Liver (tissue), 9 donors: Measurements from ENCODE around the gene TRMT2A. TPM values are rescaled to one million over a fixed set of nuclear protein-coding genes. Genes with fewer than 3 reads are reported as not detected.

Experiments used
- DNase-seq: peaks from one replicate; pipeline ENCODE4 v3.0.0-alpha.2; 2017; ENCODE audit warnings: low spot score
- H3K27ac ChIP-seq, 2 donors: one replicate each; pipeline ENCODE4 v1.7.0; 2013; ENCODE audit warnings: inconsistent platforms in 2 of 2, low read length in 2 of 2, control low read depth in 1 of 2, low read depth in 1 of 2, mild to moderate bottlenecking in 1 of 2
- H3K27me3 ChIP-seq, 4 donors: one replicate each; pipeline versions ENCODE4 v1.6.1 to v1.7.0; 2013; ENCODE audit warnings: low read length in 3 of 4, inconsistent platforms in 1 of 4, mild to moderate bottlenecking in 1 of 4, moderate library complexity in 1 of 4; ENCODE audit not compliant: control insufficient read depth in 4 of 4, insufficient read depth in 4 of 4
- H3K36me3 ChIP-seq, 4 donors: one replicate each; pipeline versions ENCODE4 v1.6.1 to v1.7.0; 2013; ENCODE audit warnings: low read length in 3 of 4, mild to moderate bottlenecking in 3 of 4, low read depth in 1 of 4, moderate library complexity in 1 of 4; ENCODE audit not compliant: control insufficient read depth in 4 of 4, insufficient read depth in 3 of 4
- H3K4me1 ChIP-seq, 4 donors: one replicate each; pipeline versions ENCODE4 v1.6.1 to v1.7.0; 2013; ENCODE audit warnings: low read length in 3 of 4, mild to moderate bottlenecking in 3 of 4, moderate library complexity in 1 of 4; ENCODE audit not compliant: control insufficient read depth in 4 of 4, insufficient read depth in 4 of 4
- H3K4me3 ChIP-seq, 3 donors: one replicate each; pipeline versions ENCODE4 v1.6.1 to v1.7.0; 2013; ENCODE audit warnings: low read length in 3 of 3, control low read depth in 1 of 3, low read depth in 1 of 3, mild to moderate bottlenecking in 1 of 3
- H3K9ac ChIP-seq, 2 donors: one replicate each; pipeline ENCODE4 v1.7.0; 2013; ENCODE audit warnings: low read length in 2 of 2, mild to moderate bottlenecking in 2 of 2, moderate library complexity in 2 of 2, control low read depth in 1 of 2, low read depth in 1 of 2
- H3K9me3 ChIP-seq, 4 donors: one replicate each; pipeline versions ENCODE4 v1.6.1 to v1.7.0; 2013; ENCODE audit warnings: low read length in 3 of 4; ENCODE audit not compliant: control insufficient read depth in 4 of 4
- ATF3 ChIP-seq: IDR thresholded peaks from 2 replicates; pipeline ENCODE4 v1.6.1; 2016; ENCODE audit warnings: antibody characterized with exemption
- CTCF ChIP-seq: fragments of 150-350 bp; IDR thresholded peaks from 2 replicates; pipeline ENCODE4 v1.5.1; 2017; ENCODE audit warnings: improper control_type of control experiment, low read depth, low read length; ENCODE audit not compliant: missing input control
- EGR1 ChIP-seq, 2 donors: IDR thresholded peaks; 2 replicates each; pipeline ENCODE4 v1.6.1; 2016 to 2018; ENCODE audit warnings: antibody characterized with exemption in 2 of 2, low read depth in 2 of 2
- FOXA2 ChIP-seq: IDR thresholded peaks from 2 replicates; pipeline ENCODE4 v1.6.1; 2016; ENCODE audit warnings: antibody characterized with exemption
- HNF4A ChIP-seq, 2 donors: conservative IDR thresholded peaks; 2 replicates each; pipeline ENCODE4 v1.6.1; 2016; ENCODE audit warnings: antibody characterized with exemption in 2 of 2, mild to moderate bottlenecking in 2 of 2
- HNF4G ChIP-seq: IDR thresholded peaks from 2 replicates; pipeline ENCODE4 v1.6.1; 2016; ENCODE audit warnings: antibody characterized with exemption
- MAX ChIP-seq: IDR thresholded peaks from 2 replicates; pipeline ENCODE4 v1.6.1; 2016; ENCODE audit warnings: antibody characterized with exemption
- RAD21 ChIP-seq, 2 donors: IDR thresholded peaks; 2 replicates each; pipeline ENCODE4 v1.6.1; 2016; ENCODE audit warnings: antibody characterized with exemption in 2 of 2, mild to moderate bottlenecking in 2 of 2
- YY1 ChIP-seq: IDR thresholded peaks from 2 replicates; pipeline ENCODE4 v1.6.1; 2016; ENCODE audit warnings: antibody characterized with exemption, mild to moderate bottlenecking
- WGBS: extraction: QIAGEN DNeasy Blood & Tissue Kit; methylation state at CpG from one replicate; pipeline ENCODE4 v1.1.7; 2013; 5-methylcytosine and 5-hydroxymethylcytosine counted together
- polyA plus RNA-seq, 2 donors: library from polyadenylated mRNA; stranded (reverse) in 1 of 2; unstranded in 1 of 2; fragments of 200-250 nt in 1 of 2; fragments of >200 nt in 1 of 2; fragmentation: Nextera tagmentation in 1 of 2; extraction: Ambion mirVana in 1 of 2; gene quantifications; one replicate each; pipeline versions ENCODE4 v1.2.1 to v1.2.3, GENCODE V29; 2013 to 2015
- total RNA-seq, 2 donors: library from RNA; depleted of rRNA; stranded (reverse); fragments of >200 nt; gene quantifications; one replicate each; pipeline ENCODE4 v1.2.3, GENCODE V29; 2014
- TF ChIP-seq, protein P1 (sequence below): IDR thresholded peaks from 2 replicates; pipeline ENCODE4 v1.6.1; 2016; ENCODE audit warnings: antibody characterized with exemption, mild to moderate bottlenecking
- TF ChIP-seq, protein P2 (sequence below): IDR thresholded peaks from 2 replicates; pipeline ENCODE4 v1.6.1; 2016; ENCODE audit warnings: antibody characterized with exemption
- donor health status: healthy.
- donor health status: healthy.
- donor health status: healthy.
- donor health status: healthy.
- donor health status: healthy.

Gene TRMT2A
- total and polyA plus RNA-seq, 4 donors: 19.9 to 32.9 (median 25.2) TPM

DNA sequence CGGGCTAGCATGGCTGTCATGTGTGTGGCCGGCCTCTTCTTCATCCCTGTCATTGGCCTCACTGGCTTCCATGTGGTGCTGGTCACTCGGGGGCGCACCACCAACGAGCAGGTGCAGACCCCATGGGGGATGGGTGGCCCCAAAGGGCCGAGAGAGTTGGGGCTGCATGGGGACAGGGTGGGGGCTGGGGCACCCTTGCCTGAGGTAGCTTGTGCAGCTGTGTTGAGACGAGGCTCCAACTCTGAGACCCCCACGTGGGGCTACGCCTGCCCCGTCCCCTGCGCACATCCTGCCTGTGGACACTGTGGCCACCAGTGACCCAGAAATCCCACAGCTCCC lies 23.1 kb upstream of the TRMT2A start:
- WGBS: 94% methylated on average over 11 of the region's 11 CpGs
- no peak overlapping the region for H3K4me3 ChIP-seq

DNA sequence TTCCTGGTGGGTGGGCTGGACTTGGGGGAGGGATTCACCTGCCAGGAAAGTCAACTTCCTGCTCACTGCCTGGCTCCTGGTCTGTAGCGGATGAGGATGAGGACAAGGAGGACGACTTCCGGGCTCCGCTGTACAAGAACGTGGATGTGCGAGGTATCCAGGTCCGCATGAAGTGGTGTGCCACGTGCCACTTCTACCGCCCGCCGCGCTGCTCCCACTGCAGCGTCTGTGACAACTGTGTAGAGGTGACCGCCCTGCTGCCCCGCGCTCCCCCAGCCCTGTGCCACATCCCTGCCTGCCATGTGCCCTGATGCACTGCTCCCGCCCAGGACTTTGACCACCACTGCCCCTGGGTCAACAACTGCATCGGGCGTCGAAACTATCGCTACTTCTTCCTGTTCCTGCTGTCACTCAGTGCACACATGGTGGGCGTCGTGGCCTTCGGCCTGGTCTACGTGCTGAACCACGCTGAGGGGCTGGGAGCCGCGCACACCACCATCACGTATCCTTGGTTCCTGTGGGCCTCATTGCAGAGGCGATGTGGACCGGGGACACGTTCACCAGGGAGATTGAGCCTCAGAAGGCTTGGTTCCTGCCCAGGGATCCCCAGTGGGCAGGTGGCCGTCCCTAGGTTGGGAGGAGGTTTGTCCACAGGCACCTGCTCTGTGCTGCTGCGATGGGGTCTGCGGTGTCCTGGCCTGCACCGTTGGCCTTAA lies 22.5 kb upstream of the TRMT2A start:
- no peak overlapping the region for H3K9ac ChIP-seq
- DNase-seq: no peak
- peaks cover 0 to 9% (median 3%) of the 10 kb centered on the region in 4 donors for H3K4me1 ChIP-seq
- H3K27ac ChIP-seq: no peak overlapping the region
- peaks cover 0 to 10% (median 0%) of the 10 kb centered on the region in 4 donors for H3K36me3 ChIP-seq
- no peaks in the 10 kb centered on the region for H3K27me3 ChIP-seq
- no peak for TF ChIP-seq MAX
- no peak for TF ChIP-seq CTCF
- TF ChIP-seq RAD21 (IDR thresholded peaks at IDR 0.05): no peak
- no peak for TF ChIP-seq HNF4A (conservative IDR thresholded peaks at IDR 0.05)
- no peak for TF ChIP-seq EGR1 (IDR thresholded peaks at IDR 0.05; ENCODE audit: low read depth in 2 of 2)
- TF ChIP-seq, protein P1, sequence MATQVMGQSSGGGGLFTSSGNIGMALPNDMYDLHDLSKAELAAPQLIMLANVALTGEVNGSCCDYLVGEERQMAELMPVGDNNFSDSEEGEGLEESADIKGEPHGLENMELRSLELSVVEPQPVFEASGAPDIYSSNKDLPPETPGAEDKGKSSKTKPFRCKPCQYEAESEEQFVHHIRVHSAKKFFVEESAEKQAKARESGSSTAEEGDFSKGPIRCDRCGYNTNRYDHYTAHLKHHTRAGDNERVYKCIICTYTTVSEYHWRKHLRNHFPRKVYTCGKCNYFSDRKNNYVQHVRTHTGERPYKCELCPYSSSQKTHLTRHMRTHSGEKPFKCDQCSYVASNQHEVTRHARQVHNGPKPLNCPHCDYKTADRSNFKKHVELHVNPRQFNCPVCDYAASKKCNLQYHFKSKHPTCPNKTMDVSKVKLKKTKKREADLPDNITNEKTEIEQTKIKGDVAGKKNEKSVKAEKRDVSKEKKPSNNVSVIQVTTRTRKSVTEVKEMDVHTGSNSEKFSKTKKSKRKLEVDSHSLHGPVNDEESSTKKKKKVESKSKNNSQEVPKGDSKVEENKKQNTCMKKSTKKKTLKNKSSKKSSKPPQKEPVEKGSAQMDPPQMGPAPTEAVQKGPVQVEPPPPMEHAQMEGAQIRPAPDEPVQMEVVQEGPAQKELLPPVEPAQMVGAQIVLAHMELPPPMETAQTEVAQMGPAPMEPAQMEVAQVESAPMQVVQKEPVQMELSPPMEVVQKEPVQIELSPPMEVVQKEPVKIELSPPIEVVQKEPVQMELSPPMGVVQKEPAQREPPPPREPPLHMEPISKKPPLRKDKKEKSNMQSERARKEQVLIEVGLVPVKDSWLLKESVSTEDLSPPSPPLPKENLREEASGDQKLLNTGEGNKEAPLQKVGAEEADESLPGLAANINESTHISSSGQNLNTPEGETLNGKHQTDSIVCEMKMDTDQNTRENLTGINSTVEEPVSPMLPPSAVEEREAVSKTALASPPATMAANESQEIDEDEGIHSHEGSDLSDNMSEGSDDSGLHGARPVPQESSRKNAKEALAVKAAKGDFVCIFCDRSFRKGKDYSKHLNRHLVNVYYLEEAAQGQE: no peak
- TF ChIP-seq YY1: no peak
- no peak for TF ChIP-seq ATF3
- TF ChIP-seq, protein P2, sequence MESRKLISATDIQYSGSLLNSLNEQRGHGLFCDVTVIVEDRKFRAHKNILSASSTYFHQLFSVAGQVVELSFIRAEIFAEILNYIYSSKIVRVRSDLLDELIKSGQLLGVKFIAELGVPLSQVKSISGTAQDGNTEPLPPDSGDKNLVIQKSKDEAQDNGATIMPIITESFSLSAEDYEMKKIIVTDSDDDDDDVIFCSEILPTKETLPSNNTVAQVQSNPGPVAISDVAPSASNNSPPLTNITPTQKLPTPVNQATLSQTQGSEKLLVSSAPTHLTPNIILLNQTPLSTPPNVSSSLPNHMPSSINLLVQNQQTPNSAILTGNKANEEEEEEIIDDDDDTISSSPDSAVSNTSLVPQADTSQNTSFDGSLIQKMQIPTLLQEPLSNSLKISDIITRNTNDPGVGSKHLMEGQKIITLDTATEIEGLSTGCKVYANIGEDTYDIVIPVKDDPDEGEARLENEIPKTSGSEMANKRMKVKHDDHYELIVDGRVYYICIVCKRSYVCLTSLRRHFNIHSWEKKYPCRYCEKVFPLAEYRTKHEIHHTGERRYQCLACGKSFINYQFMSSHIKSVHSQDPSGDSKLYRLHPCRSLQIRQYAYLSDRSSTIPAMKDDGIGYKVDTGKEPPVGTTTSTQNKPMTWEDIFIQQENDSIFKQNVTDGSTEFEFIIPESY: no peak
- TF ChIP-seq FOXA2: no peak
- H3K4me3 ChIP-seq: no peak overlapping the region
- 89% methylated on average over 36 of the region's 36 CpGs for WGBS
- H3K9me3 ChIP-seq: no peaks in the 10 kb centered on the region

More for the DNA sequence above, 23.1 kb upstream of the TRMT2A start:
- no peak for DNase-seq
- Histone ChIP-seq H3K27ac (no peak overlapping the region), H3K36me3 (peaks cover 0 to 11% (median 0%) of the 10 kb centered on the region in 4 donors), H3K9me3 (no peaks in the 10 kb centered on the region), H3K4me1 (peaks cover 0 to 9% (median 3%) of the 10 kb centered on the region in 4 donors), H3K27me3 (no peaks in the 10 kb centered on the region), H3K9ac (no peak overlapping the region)
- TF ChIP-seq HNF4G (no peak), FOXA2 (no peak), HNF4A (conservative IDR thresholded peaks at IDR 0.05) (no peak)
